ENCODE measurements around the gene MTM1.
A peak's percentile ranks its signal among the peaks of the same experiment; 100 is the strongest.

Gene MTM1

GRCh38 chrX:150683112-150683511 is 114.7 kb downstream of the MTM1 start:
- no peak for DNase-seq

GRCh38 chrX:150683536-150684146 is 115.2 kb downstream of the MTM1 start:
- peak; percentile 76 for DNase-seq

- no peak for DNase-seq
Measured at GRCh38 chrX:150688911-150689451, 120.6 kb downstream of the MTM1 start.

GRCh38 chrX:150690126-150690525 is 121.7 kb downstream of the MTM1 start:
- peak; percentile 7 for DNase-seq

- no peak for DNase-seq
Measured at GRCh38 chrX:150692296-150692695, 123.9 kb downstream of the MTM1 start.

GRCh38 chrX:150692831-150693724 is 124.7 kb downstream of the MTM1 start, which contains the start of gene MTMR1:
TSS of gene MTMR1 (plus strand) at chrX:150693396. CDS start at chrX:150693531, 135 bp downstream.
- DNase-seq: peak; percentile 42

GRCh38 chrX:150693725-150694574 is 125.5 kb downstream of the MTM1 start:
- DNase-seq: peak; percentile 86

- no peak for DNase-seq
Measured at GRCh38 chrX:150694738-150695410, 126.5 kb downstream of the MTM1 start.

- no peak for DNase-seq
Measured at GRCh38 chrX:150696331-150696730, 127.9 kb downstream of the MTM1 start.

GRCh38 chrX:150696866-150697265 is 128.4 kb downstream of the MTM1 start:
- DNase-seq: no peak

GRCh38 chrX:150697641-150698040 is 129.2 kb downstream of the MTM1 start:
- DNase-seq: no peak

GRCh38 chrX:150698981-150699380 is 130.6 kb downstream of the MTM1 start:
- no peak for DNase-seq

- DNase-seq: peak; percentile 78
Measured at GRCh38 chrX:150700107-150700506, 131.7 kb downstream of the MTM1 start.

GRCh38 chrX:150701377-150701776 is 133.0 kb downstream of the MTM1 start:
- DNase-seq: no peak

GRCh38 chrX:150702966-150703694 is 134.7 kb downstream of the MTM1 start:
- DNase-seq: no peak

GRCh38 chrX:150703695-150703974 is 135.2 kb downstream of the MTM1 start:
- DNase-seq: no peak

- no peak for DNase-seq
Measured at GRCh38 chrX:150704030-150704613, 135.7 kb downstream of the MTM1 start.

- DNase-seq: no peak
Measured at GRCh38 chrX:150712619-150713018, 144.2 kb downstream of the MTM1 start.

GRCh38 chrX:150715184-150715583 is 146.8 kb downstream of the MTM1 start:
- DNase-seq: no peak

- no peak for DNase-seq
Measured at GRCh38 chrX:150719621-150720020, 151.2 kb downstream of the MTM1 start.
